ENCODE data around the gene COPS6. TPM values are rescaled to one million over a fixed set of nuclear protein-coding genes. Genes with fewer than 3 reads are reported as not detected.

COPS6 gene
- 100 to 1,000 TPM; 112 to 138 (median 122) TPM for polyA plus RNA-seq (ENCODE audit: insufficient read depth in 1 of 5, insufficient read length in 5 of 5, low replicate concordance in 1 of 5)
- long read RNA-seq, donor 1, transcript COPS6-201 (10 exons, 1,432 nt), result major isoform, 85 of 282 reads
- long read RNA-seq, donor 1, transcript COPS6-207 (3 exons, 835 nt), result minor isoform, 5 of 282 reads
- long read RNA-seq, donor 1, partial matches to known transcripts, result 141 of 282 reads
- long read RNA-seq, donor 1, other reads (novel, unspliced or antisense), result 47 of 282 reads
- long read RNA-seq, donor 2, transcript COPS6-201 (10 exons, 1,432 nt), result major isoform, 58 of 77 reads
- long read RNA-seq, donor 2, partial matches to known transcripts, result 13 of 77 reads
- long read RNA-seq, donor 2, other reads (novel, unspliced or antisense), result 0 of 77 reads
- long read RNA-seq, donor 3, transcript COPS6-201 (10 exons, 1,432 nt), result major isoform, 53 of 88 reads
- long read RNA-seq, donor 3, transcript COPS6-207 (3 exons, 835 nt), result minor isoform, 6 of 88 reads
- long read RNA-seq, donor 3, partial matches to known transcripts, result 24 of 88 reads
- long read RNA-seq, donor 3, other reads (novel, unspliced or antisense), result 0 of 88 reads
- long read RNA-seq, donor 4, transcript COPS6-201 (10 exons, 1,432 nt), result major isoform, 43 of 49 reads
- long read RNA-seq, donor 4, partial matches to known transcripts, result 0 of 49 reads
- long read RNA-seq, donor 4, other reads (novel, unspliced or antisense), result 0 of 49 reads
- long read RNA-seq, donor 5, transcript COPS6-201 (10 exons, 1,432 nt), result major isoform, 73 of 119 reads
- long read RNA-seq, donor 5, partial matches to known transcripts, result 39 of 119 reads
- long read RNA-seq, donor 5, other reads (novel, unspliced or antisense), result 0 of 119 reads
- long read RNA-seq, donor 6, transcript COPS6-201 (10 exons, 1,432 nt), result major isoform, 93 of 114 reads
- long read RNA-seq, donor 6, partial matches to known transcripts, result 9 of 114 reads
- long read RNA-seq, donor 6, other reads (novel, unspliced or antisense), result 0 of 114 reads
- long read RNA-seq, donor 7, transcript COPS6-201 (10 exons, 1,432 nt), result major isoform, 97 of 120 reads
- long read RNA-seq, donor 7, transcript COPS6-207 (3 exons, 835 nt), result minor isoform, 8 of 120 reads
- long read RNA-seq, donor 7, partial matches to known transcripts, result 7 of 120 reads
- long read RNA-seq, donor 7, other reads (novel, unspliced or antisense), result 0 of 120 reads
- long read RNA-seq, donor 8, transcript COPS6-201 (10 exons, 1,432 nt), result major isoform, 22 of 26 reads
- long read RNA-seq, donor 8, partial matches to known transcripts, result 0 of 26 reads
- long read RNA-seq, donor 8, other reads (novel, unspliced or antisense), result 0 of 26 reads

DNA sequence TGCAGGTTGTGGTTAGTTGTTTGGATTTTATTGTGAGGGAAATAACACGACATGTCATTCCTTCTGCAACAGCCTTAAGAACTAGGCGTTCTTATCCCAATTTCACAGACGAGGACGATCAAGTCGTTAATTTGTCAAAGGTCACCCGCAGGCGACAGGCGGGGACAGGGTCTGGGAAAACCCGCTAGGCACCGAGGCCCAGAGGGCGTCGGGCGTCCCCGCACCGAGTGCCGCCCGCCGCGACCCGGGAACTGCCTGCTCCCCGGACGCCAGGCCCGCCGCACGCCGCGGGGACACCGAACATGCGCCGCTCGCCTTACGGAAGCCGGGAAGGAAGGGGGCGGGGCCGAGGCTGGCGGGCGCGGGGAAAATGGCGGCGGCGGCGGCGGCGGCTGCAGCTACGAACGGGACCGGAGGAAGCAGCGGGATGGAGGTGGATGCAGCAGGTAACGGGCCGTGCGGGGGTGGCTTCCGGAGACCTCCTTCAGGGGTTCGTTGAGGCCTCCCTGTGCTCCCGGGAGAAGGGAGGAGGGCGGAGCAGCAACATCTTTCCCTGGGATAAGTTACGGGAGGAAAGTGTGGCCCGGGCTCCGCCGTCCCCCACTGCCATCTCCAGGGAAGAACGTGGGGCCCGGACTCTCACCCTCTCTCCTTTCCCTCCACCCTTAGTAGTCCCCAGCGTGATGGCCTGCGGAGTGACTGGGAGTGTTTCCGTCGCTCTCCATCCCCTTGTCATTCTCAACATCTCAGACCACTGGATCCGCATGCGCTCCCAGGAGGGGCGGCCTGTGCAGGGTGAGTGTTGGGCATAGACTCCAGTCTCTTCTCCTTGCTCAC is at the start of gene COPS6:
Gene COPS6 (plus strand): TSS at position 349 of the 837 bp plus-strand sequence. CDS start 22 bp downstream, at position 371.
- DNase-seq, result peak; percentile 68 to 77

DNA sequence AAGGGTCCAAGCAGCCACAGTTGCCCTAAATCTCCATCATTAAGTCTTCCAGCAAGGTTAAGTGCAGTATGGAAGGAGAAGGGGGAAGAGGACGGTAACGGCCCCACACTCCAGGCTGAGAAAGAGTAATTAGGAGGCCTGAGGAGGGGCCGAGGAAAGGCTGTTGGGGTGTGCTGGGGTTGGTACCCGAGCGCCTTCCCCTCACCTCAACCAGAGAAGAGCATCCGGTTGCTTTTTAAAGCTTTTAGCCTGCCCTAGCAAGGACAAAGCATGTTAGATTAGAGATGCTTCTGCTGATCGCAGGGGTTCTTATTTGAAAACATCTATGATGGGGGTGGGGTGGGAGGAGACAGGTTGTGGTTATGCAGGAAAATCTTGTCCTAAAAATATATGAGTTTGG is 48.2 kb upstream of the COPS6 start:
- no peak for DNase-seq

DNA sequence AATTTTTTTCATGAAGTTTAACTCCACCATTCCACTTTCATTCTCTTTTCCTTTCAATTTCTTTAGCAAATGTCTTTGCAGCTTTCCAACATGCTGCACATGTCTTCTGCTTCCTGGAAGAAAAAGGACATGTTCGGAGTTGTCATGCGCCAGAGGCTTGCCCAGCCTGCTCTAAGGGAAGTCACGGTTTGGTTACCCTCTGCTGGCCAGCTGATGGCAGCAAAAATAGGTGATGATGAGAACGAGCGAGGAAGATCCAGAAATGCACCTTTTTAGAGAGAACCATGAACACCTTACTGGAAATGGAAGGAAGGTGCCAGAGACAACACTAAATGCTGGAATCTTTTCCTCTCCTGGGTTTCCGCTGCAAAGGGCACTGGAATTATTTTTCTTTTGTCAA is 44.1 kb upstream of the COPS6 start:
- DNase-seq, result no peak

DNA sequence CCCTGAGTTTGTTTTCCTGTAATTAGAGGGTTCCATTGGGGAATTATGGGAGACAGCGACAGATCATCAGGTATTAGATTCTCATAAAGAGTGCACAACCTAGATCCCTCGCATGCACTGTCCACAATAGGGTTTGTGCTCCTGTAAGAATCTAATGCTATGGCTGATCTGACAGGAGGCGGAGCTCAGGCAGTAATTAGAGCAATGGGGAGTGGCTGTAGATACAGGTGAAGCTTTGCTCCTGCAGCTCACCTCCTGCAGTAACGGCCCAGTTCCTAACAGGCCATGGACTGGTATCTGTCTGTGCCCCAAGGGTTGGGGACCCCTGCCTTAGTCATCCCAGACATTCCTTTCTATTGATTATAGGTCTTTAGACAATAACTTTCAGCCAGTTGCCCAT is 40.1 kb upstream of the COPS6 start:
- DNase-seq, result no peak

DNA sequence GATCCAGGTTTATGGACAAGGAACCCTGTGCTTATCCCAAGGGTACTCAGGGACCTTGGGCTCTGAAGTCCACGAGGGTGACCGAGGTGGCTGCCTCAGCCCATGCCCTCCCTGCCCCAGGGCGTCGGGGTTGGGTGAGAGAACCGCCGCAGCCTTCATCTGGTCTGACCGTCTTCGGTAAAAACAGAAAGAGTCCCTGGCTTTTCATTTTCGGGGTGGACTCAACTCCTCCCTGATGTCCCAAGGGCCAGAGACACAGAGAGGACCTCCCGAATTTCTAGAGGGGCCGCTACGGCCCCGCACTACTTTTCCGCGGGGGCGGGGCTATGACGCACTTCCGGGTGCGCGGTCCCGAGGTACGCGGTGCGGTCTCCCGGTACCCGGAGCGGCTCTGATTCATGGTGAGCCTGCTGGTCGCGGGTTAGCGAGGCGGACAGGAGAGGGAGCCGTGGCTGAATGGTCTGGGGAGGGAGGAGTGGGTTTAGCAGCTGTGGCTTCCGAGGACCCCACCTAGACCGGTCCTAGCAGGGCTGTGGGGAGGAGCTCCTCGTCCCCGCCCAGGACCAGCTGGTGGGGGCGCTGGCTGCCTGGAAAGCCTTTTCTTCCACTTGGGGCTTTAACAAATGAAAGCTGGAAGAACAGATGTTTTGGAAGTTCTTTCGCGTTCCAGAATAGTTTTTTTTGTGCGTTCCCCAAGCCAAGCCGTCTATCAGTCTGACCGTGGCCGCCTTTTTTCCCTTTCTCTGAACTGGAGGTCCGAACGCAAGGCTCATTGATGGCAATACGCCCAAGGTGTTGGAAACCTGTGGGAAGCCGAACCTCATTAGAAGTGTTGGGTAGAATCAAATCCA is 39.1 kb upstream of the COPS6 start, which contains the start of gene ZSCAN21:
Gene ZSCAN21 (plus strand): TSS at position 334 of the 851 bp plus-strand sequence. CDS start 7,233 bp downstream, outside the sequence.
- DNase-seq, result peak; percentile 90

DNA sequence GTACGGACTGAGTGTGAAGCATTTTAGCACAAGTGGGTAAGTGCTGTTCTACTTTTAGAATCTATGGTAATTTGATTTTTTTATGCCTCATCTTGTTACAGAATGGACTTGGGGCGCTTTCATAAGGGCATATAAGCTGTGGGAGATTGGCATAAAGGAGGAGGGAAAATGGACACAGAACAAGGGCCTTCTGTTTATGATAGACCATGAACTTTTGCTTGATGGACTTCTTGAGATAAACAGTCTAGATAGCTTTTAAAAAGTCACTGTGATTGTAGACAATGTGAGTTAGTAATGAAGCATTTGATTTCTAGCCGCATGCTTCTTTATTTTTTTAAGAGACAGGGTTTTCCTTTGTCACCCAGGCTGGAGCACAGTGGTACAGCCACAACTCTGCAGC is 37.2 kb upstream of the COPS6 start:
- DNase-seq, result no peak

DNA sequence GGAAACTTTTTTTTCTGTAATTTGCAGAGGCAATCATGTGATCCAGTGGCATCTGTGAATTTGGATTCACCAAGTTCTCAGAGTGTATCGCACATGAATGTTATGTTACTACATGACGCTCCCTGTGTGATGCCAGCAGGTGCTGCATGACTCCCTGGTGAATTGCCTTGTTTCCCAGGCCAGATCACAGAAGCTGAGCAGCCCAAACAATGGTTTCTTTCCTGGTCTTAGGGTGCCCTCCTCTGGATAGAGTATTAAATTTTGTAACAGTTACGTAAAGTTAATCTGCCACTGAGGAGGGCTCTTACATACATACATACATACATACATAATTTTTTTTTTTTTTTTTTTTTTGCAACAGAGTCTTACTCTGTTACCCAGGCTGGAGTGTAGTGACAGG is 35.6 kb upstream of the COPS6 start:
- peak; percentile 61 to 67 for DNase-seq

DNA sequence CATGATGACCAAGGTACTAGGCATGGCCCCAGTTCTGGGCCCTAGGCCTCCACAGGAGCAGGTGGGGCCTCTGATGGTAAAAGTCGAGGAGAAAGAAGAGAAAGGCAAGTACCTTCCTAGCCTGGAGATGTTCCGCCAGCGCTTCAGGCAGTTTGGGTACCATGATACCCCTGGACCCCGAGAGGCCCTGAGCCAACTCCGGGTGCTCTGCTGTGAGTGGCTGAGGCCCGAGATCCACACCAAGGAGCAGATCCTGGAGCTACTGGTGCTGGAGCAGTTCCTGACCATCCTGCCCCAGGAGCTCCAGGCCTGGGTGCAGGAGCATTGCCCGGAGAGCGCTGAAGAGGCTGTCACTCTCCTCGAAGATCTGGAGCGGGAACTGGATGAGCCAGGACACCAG is 31.8 kb upstream of the COPS6 start:
- DNase-seq, result no peak

DNA sequence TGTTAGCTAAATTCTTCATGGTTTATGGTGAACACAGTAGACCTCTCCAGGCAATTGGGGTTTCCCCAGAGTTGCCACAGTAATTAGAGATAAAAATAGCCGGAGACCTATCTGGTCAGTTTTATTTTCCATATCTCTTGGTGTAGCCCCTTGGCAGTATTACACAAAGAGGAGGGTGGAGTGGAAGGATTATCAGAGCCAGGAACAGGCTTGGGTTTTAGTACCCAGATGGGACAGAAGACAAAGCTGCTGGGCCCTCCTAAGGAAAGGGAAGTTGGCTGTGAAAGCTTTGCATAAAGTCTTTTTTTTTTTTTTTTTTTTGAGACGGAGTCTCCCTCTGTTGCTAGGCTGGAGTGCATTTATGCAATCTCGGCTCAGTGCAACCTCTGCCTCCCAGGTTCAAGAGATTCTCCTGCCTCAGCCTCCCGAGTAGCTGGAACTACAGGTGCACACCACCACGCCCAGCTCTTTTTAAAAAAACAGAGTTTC is 29.5 kb upstream of the COPS6 start:
- no peak for DNase-seq

DNA sequence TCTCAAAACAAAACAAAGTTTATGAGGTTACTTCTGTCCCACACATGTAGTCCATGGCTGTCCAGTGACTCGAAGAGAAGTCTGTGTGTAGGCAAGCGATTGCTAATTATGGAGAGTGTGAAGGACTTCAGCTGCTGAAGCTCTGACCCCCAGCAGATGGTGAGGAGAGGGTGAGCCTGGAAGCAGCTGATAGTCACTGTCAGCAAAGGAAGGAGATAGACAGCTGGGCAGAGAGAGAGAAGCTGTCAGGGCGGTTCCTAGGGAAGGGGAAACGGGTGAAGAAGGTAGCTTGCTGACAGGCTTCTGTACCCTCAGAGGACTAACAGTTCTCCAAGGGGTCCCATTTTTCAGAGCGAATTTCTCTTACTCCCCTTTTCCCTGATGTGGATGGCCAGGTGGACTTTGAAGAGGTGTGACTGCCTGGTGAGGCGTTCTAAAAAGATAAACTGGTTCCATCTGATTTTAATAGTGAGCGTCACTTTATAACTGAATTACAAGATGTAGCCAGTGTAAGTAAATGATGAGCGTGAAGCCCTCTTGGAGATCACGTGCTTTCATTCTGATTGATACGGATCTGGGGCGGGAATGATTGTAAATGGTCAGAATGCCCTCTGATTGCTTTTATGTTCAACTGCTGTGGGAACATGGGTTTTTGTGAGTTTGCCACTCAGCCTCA is 27.1 kb upstream of the COPS6 start:
- no peak for DNase-seq

DNA sequence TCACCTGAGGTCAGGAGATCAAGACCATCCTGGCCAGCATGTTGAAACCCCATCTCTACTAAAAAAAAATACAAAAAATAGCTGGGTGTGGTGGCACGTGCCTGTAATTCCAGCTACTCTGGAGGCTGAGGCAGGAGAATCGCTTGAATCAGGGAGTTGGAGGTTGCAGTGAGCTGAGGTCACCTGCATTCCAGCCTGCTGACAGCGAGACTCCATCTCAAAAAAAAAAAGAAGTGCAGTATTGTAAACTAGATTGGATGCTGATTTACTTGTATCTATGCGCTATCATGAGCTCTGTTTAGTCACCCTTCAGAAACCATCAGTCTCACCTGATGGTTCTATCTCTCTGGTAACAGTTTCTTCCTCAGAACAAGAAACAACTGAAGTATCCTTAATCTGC is 25.4 kb upstream of the COPS6 start:
- DNase-seq, result no peak

DNA sequence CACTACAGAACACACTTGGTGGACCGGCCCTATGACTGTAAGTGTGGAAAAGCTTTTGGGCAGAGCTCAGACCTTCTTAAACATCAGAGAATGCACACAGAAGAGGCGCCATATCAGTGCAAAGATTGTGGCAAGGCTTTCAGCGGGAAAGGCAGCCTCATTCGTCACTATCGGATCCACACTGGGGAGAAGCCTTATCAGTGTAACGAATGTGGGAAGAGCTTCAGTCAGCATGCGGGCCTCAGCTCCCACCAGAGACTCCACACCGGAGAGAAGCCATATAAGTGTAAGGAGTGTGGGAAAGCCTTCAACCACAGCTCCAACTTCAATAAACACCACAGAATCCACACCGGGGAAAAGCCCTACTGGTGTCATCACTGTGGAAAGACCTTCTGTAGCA is 24.6 kb upstream of the COPS6 start:
- no peak for DNase-seq

DNA sequence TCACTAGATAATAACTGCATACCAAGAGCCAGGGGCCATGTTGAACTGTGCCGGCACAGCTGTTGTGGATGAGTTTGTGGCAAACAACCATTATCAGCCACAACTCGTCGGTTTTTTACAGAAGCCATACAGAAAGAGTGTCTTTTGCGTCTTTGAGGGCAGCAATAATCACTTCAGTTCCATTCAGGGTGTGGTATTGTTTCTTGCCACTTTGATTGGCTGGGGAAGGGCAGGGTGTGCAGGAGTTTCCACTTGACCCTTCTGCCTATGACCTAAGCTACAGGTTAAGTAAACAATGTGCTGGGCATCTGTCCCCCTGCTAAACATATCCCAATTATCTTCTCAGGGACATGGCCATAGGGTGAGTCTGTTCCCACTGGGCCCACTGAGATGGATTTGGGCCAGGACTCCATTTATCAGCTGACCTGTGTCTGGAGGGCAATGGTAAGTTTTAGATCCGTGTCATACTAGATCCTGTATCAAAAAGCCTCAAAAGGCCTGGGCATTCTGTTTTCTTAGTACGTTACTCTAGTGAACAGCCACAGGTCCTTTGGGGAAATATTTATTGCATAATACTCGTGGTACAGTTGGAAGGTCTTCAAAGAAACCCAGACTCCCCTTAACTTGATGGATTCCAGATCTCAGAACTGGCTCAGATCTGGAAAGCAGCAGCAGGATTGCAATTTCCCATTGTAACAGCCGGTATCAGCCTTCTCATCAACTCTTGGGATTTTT is 23.1 kb upstream of the COPS6 start:
- peak; percentile 83 to 87 for DNase-seq

DNA sequence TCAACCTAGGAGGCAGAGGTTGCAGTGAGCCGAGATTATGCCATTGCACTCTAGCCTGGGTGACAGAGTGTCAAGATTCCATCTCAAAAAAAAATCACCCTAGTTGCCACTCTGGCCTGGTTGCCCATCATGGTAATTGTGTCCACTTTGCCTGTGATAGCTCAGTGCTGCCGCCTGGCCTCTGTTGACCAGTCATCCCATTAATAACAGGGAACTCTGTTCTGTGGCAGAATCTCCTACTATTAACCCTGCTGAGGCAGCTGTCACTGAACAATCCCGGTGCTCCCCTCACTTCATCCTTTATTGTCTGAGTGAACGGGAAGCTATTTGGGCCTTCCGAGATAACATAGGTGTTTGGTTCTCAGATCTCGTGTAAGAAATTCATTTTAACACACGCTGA is 21.8 kb upstream of the COPS6 start:
- no peak for DNase-seq

DNA sequence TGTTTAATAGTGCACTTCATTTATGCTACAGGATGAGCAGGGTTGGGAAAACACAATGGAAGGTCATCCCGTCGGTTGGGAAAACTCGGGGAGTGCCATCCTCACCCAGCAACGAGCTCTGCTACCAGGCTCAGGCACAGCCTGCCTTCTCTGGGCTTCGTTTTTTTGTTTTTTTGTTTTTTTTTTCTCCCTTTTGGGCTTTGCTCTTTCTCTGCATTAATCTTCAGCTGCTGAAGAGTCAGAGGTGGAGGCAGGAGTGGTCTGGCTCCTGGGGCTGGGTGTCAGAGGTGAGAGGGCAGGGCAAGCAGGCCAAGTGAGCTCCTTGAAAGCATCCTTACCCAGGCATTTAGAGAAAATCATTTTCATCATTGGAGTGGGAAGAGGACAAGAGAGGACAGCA is 18.8 kb upstream of the COPS6 start:
- DNase-seq, result no peak

DNA sequence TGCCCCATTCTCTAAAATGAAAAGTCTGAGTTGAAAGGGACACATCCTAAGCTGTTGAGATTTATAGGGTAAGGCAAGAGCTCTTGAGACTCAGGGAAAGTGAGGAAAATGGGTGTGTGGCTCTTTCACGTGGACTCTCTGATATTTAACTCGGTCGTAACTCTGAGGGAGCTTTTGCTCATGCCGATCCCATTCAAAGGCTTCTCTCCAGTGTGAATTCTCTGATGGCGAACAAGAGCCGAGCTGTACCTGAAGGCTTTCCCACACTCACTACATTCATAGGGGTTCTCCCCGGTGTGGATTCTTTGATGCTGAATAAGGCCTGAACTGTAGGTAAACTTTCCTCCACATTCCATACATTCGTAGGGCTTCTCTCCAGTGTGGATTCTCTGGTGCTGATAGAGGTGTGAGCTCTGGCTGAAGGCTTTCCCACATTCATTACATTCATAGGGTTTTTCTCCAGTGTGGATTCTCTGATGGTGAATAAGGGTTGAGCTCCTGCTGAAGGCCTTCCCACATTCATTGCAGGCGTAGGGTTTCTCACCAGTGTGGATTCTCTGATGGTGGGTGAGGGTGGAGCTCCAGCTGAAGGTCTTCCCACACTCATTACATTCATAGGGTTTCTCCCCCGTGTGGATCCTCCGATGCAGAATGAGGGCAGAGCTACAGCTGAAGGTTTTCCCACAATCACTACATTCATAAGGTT is 17.6 kb upstream of the COPS6 start:
- no peak for DNase-seq

DNA sequence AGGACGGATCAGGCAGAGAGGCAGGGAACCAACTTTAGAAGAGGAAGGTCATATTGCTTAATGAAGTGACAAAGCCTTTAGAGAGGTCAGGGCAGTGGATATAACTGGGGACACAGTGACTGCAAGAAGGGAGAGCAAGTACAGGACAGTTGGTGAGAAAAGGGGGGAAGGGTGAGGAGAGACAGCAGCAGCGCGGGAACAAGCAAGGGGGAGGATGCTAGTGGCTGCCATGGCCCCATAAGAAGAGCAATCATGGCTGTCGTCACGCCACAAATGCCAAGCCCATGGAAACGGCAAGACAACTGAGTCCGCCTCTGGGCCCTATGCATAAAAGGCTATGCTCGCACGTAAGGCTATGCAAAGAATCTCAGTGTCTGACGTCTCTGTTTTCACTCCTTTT is 16.3 kb upstream of the COPS6 start:
- DNase-seq, result no peak

DNA sequence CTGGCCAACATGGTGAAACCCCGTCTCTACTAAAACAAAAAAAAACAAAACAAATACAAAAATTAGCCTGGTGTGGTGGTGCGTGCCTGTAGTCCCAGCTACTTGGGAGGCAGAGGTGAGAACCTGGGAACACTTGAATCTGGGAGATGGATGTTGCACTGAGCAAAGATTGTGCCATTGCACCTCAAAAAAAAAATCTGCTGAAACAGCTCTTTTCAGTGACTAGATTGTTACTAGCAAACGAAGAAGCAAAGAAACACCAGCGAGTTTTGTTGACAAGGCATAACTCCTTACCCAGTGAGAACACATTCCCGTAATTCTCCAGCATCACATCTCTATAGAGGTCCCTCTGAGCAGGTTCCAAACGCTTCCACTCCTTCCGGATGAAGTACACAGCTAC is 13.9 kb upstream of the COPS6 start:
- no peak for DNase-seq
